GM19328 (cell line): ENCODE measurements around the gene ZSCAN23.
"Not testable (repeated sequence)": the region's sequence is repeated elsewhere in the genome, so short reads cannot be mapped to it uniquely, and the experiment has no call there.

Experiments used
- ATAC-seq: cut with Tn5 transposase; IDR thresholded peaks from one replicate; pipeline ENCODE4 v1.9.1; 2021; ENCODE audit warnings: mild to moderate bottlenecking, moderate library complexity; ENCODE audit not compliant: unreplicated experiment

The ZSCAN23 gene

DNA sequence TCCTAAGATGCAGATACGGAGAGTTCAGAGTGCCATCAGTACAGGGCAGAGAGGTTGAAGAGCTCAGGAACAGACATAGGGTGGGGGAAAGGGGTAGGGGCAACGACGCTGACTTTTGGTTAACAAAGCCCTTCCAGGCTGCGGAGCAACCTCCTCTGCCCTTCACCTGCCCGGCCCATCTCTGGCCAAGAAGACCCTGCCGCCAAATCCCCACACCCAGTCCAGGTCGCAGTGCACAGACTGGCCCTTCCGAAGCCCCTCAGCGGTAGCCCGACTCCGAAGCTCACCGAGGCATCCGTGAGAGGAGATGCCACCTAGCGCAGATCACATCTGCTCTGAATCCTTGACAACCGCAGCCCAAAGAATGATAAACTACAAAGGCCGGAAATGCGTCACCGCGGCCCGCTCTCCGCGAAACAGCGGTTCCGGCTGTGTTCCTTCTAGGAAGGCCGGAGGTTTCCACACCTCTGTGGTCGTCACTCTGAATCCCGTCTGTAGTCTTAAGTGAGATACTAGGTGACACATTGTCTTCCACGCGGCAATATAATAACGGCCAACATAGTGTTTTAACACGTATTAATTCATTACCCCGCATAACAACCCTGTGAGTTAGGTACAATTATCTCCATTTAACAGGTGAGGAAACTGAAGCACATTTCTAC lies at the start of gene ZSCAN23:
Gene ZSCAN23, minus strand, starts transcription at position 380 of the 662 bp plus-strand sequence. CDS start 7,225 bp downstream, outside the sequence.
- peak; percentile 86 for ATAC-seq

DNA sequence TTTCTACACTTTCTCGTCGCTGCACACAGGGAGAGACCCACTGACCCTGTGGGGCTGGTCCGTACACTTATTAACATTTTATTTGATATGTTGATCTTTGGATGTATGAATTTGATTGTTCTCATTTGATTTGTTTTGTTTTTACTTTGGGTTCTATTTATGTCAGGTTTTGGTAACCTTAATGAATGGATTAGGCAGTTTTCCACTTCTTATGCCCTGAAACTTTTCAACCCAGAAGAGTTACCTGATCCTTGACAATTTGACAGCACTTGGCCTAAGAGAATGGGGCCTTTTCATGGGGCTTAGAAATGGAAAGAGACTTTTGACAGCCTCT lies 48.7 kb upstream of the ZSCAN23 start:
- no peak for ATAC-seq

DNA sequence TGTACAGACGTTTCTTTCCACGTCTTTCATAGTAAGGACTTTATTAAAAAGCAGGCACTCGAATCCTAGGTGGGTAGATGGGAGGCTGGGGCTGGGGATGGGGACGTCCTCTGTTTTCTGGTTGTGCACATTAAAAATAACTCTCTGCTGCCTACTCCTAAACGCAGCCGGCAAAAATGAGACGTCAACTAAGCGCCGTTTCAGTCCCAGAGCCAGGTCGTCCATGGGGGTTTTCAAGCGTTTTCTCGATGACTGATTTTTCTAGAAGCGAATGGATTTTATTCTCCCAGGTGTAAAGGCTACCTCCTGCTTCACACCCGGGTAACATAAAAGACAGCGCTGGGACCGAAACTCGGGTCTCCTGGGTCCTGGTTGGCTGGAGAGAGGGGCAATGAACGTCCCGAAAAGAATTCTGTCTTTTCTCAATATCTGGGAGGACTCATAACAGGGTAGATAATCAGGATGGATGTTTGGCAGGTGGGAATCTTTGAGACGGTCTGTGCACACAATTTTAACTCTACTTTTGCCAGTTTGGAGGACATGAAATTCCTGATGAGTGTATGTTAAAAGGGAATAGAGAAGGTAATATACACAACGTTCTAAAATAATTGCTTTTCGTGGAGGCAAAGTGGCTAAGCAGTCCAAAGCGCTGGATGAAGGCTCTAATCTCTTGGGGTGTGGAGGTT lies 47.1 kb upstream of the ZSCAN23 start:
- ATAC-seq = no peak

DNA sequence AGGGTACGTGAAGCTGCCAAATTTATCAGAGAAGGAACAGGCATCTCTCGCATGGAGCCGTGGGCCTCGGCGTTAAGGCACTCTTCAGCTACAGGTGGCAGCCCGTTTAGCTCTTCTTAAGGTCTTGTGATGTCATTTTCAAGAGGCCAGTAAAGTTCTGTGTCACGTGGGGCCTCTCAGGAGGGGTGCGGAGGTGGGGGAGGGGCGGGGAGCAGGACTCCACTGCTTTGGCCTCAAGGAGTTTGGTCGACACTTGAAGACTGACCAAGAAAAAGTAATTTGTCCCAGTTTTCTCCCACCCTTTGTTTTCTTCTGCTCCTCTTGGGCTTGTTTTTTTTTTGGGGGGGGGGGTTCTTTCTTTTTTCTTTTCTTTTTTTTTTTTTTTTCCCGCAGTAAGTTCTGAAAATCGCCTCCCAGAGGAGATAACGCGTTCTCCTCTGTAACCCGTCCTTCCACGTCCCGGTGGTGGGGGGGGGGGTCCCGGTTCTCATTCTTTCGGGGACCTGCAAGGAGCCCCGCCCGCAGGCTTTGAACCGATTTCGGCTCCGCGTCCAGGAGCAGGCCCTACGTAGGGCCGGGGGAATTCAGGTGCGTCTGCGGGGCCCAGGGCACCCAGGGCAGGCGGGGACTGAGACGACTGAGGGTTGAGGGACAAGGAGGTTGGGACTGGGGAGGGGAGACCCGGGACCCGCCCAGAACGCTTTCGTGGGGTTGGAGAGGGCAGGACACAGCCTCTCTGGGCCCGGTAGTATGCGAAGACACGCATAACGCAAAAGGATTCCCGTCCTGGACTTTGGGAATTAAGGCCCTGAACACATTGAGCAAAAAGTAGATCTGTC lies 46.3 kb upstream of the ZSCAN23 start:
- ATAC-seq = no peak

DNA sequence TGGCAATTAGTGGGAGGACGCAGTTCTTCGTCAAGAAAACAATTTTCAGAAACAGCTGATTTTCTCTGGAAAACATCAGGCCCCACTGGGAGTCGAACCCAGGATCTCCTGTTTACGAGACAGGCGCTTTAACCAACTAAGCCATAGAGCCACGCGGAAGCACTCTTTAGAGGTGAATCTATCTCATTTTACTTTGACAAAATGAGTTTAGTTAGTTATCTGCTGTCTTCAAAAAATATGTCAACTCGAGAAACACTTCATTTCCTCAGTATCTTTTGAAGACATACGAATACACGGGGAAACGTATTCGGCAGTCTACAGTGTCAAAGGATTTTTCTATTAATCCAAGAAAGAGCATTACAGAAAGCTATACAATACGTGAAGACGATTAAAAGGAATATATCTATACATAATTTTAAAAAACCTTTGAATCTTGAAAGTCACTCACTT lies 45.6 kb upstream of the ZSCAN23 start:
- no peak for ATAC-seq

DNA sequence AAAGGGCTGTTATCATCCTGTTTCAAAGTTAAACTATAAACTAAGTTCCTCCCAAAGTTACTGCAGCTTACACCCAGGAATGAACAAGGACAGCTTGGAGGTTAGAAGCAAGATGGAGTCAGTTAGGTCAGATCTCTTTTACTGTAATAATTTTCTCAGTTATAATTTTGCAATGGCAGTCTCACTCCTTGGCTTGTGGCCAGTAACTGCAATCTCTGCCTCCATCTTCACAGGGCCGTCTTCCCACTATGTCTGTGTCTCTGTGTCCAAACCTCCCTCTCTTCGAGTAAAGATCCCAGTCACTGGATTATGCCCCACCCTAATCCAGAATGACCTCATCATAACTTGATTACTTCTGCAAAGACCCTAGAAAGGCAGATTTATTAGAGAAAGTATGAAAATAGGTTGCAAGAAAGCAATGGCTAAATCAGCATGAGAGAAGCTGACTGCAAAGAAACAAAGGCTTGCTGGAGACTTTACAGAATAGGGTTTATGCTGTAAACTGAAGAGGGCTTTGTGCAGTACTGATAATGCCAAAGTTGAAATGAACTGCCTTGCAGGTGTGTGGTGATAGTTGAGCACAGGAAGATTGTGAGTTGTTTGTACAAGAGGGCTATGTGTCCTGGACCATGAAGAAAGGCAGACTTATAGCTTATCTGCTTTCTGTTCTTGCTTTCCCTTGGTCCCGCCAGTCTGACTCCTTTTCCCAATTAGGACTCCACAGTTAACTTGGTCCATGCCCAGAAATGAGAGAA lies 43.9 kb upstream of the ZSCAN23 start:
- no peak for ATAC-seq

DNA sequence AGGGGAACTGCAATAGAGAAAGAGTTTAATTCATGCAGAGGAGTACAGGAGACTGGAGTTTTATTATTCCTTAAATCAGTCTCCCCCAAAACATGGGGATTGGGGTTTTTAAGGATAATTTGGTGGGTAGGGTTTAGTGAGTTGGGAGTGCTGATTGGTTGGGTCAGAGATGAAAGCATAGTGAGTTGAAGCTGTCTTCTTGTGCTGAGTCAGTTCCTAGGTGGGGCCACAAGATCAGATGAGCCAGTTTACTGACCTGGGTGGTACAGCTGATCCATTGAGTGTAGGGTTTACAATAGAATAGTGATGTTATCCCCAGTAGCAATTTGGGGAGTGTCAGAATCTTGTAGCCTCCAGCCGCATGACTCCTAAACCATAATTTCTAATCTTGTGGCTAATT lies 43.2 kb upstream of the ZSCAN23 start:
- no peak for ATAC-seq

DNA sequence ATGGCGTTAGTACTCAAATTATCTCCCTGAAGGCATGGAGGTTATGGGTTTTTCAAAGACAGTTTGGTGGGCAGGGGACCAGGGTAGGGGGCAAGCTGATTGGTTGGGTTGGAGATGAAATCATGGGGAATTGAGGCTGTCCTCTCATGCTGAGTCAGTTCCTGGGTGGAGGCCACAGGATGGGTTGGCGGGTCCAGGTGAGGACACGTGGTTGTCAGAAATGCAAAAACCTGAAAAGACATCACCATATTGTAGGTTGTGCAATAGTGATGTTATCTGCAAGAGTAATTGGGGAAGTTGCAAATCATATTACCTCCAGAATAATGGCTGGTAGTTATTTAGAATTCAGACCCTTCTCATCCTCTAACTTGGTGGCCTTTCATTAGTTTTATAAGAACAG lies 42.2 kb upstream of the ZSCAN23 start:
- ATAC-seq = no peak

DNA sequence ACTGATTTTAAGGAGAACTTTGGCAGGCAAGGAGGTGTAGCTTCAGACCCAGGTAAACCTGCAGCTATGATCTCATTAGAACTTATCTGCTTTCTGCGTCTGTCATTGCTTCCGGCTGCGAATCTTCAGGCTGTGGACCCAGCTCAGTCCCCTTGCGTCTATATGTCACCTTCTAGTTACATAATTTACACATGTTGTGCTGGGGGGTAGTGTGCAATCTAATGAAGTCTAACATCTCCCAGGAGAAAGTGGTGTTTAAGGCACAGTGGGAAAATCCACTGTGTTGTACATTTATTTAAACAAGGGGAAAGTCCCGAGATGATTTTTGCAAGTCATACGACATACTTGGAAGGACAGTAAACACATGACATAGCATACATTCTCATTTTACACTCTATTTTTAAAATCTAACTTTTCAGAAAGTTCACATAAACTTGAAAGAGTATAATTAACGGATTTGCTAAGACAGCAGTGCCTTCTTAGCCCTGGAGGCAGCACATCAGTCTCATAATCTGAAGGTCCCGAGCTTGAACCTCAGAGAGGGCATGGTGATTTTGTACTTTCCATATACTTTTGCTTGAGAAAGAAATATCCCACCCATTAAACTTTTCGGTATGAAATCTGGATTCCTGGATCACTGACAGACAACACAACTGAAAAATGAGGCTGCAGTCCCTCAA lies 37.1 kb upstream of the ZSCAN23 start:
- no peak for ATAC-seq

DNA sequence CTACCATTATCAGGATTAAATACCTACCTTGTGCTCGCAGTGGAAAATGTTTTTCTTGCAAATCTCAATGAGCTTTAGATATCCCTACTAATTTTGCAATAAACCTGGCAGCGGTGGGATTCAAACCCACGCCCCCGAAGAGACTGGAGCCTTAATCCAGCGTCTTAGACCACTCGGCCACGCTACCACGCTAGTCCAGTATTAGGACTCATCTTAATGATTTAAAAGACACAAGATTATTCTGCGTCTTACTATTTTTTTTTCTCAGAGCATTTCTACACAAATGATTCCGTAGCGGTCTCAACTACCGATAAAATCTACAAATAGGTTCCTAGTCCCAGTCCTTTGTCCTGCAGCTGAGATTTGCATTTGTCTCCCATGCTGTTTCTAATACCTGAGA lies 35.2 kb upstream of the ZSCAN23 start:
- no peak for ATAC-seq

DNA sequence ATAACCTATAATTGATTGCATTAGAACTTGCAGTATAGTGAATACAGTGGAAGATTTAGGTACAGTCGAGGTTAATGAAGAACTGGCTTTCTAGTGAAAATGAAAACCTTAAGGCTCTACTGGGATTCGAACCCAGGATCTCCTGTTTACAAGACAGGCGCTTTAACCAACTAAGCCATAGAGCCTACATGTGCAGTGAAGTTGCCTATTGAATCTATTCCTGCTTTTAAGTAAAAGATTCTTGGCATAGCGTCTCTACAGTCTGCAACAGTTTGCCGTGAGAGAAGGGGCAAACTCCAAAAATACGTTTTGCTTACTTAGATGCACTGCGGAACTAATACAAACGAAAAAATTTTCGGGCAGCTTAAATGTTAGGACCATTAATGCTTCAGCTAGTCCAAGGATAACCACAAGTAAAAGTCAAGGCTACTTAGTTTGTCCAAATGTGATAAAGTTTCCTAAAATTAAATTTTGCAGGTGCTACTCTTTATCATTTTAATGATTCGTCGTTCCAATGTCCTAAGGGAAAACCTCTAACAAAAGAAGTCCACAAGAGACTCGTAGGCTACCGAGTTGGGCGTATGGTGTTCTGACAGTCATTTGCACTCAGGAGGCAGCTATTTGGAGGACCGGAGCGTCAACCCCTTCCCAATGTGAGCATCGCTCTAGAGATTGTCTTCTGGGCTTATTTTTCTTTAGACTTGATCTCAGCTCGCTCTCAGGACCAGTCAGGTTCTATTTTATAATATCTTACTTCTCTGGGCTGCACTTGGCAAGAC lies 31.3 kb upstream of the ZSCAN23 start:
- no peak for ATAC-seq

DNA sequence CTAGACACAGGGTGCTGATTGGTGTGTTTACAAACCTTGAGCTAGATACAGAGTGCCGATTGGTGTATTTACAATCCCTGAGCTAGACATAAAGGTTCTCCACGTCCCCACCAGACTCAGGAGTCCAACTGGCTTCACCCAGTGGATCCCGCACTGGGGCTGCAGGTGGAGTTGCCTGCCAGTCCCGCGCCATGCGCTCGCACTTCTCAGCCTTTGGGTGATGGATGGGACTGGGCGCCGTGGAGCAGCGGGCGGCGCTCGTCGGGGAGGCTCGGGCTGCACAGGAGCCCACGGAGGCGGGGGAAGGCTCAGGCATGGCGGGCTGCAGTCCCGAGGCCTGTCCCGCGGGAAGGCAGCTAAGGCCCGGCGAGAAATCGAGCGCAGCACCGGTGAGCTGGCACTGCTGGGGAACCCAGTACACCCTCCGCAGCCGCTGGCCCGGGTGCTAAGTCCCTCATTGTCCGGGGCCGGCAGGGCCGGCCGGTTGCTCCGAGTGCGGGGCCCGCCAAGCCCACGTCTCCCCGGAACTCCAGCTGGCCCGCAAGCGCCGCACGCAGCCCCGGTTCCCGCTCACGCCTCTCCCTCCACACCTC lies 26.0 kb upstream of the ZSCAN23 start:
- ATAC-seq = not testable (repeated sequence)

DNA sequence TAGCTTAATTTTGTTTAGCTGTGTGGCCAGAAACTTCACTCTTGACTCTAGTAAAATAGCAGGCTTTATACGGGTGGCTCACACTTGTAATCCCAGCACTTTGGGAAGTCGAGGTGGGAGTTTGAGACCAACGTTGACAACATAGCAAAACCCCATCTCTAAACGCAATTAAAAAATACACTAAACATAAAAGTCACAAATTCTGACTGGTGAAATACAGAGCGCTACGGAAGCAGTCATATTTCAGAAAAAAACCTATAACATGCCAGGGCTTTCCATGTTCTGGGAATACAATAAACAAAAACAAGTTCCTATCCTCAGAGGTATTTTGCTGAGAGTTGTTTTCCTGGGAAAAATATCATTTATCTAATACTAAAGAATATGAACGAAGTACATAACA lies 24.8 kb upstream of the ZSCAN23 start:
- no peak for ATAC-seq

DNA sequence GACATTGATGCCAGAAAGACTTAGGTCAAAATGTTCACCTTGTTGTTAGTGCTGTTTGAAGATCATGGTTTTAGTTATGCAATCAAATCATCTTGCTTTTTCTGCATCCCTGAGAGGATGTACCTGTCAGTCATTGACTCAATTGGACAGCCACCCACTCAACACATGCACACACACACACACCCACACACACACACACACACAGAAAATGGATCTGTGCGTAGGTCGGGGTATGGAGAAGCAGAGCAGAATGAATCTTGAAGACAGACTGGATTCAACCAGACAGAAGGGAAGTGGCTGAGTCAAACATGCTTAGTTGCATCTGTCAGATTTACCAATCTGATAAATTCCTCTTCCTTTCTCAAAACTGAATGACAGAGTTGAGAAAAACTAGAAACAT lies 19.1 kb upstream of the ZSCAN23 start:
- ATAC-seq = no peak

DNA sequence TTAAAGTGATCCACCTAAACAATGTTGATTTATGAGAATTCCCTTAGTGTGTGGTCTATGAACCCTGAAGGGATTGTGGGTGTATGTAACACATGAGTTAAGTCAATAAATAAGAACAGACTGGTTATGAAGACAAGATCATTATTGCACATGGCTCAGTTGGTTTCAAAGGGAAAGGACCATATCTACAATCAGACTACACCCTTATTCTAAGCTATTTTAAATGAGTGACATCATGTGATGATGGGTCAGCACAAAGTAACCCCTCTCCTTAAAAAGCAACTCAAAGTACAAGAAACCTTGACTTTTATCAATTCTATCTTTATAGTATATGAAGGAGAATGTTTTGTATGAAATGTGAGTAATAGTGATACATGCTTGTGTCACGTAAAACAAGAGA lies 15.3 kb upstream of the ZSCAN23 start:
- ATAC-seq = no peak

DNA sequence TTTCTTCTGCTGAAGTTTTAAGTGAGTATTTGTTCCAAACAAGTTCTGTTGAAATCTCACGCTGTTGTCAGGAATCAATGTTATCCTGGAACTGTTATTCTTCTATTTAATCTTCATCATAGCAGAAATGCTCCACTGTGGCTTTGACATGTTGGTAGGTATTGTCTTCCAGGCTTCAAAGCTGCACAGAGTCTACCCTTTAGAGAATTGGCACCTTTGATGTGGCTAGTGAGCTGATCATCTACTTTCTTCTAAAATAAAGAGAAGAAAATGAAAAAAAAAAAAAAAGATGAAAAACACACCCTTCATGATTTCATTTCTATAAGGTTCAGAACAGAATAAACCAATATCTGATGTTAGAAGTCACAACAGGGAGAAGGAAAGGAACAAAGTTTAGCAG lies 5.8 kb upstream of the ZSCAN23 start:
- no peak for ATAC-seq

DNA sequence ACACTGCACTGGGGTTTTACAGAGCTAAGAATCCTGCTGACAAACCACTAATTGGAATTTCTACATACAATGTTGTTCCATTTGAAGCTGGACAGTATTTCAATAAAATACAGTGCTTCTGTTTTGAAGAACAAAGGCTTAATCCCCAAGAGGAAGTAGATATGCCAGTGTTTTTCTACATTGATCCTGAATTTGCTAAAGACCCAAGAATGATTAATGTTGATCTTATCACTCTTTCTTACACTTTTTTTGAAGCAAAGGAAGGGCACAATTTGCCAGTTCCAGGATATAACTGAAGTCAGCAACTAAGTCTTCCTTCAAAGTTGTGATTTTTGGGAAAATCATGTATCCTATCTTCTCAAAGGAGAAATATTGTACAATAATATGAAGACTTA lies 4.2 kb upstream of the ZSCAN23 start:
- ATAC-seq = not testable (repeated sequence)

DNA sequence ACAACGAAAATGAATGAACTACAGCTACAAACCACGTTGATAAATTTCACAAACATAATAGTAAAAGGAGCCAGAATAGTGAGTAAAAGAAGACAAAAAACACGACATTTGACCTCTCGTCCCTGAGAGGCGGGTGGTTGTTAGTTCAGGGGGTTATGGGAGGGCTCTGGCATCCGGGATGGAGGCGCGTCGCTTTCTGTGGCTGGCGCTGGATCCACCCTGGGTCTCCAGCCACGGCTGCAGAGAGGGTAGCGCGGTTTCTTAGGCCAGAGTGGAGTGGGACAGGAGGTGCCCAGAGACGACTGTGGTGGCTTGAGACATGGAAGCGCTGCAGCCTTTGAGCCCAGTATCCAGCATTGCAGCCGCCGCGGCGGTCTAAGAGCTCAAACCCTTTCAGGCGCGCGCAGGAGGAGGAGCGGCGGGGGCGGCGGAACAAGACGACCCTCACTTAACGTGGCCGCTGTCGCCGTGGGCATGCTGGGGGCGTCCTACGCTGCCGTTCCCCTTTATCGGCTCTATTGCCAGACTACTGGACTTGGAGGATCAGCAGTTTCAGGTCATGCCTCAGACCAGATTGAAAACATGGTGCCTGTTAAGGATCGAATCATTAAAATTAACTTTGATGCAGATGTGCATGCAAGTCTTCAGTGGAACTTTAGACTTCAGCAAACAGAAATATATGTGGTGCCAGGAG lies 3.7 kb upstream of the ZSCAN23 start:
- no peak for ATAC-seq

DNA sequence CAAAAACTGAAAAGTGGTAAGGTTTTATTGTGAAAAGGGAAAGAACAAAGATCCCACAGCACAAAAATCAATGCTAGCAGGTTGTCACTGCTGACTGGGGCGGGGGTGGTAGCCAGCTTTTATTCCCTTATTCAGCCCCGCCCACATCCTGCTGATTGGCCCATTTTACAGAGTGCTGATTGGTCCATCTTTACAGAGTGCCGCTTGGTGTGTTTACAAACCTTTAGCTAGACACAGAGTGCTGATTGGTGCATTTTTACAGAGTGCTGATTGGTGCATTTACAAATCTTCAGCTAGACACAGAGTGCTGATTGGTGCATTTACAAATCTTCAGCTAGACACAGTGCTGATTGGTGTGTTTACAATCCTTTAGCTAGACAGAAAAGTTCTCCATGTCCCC lies 1.5 kb upstream of the ZSCAN23 start:
- ATAC-seq = not testable (repeated sequence)
